Epithelial cell of esophagus (primary cell): ENCODE results near the gene EGLN2.
A peak's percentile ranks its signal among the peaks of the same experiment; 100 is the strongest.
"Not testable (repeated sequence)": the region's sequence is repeated elsewhere in the genome, so short reads cannot be mapped to it uniquely, and the experiment has no call there.

Experiments used
- DNase-seq: peaks from one replicate; pipeline ENCODE4 v3.0.0; 2010; ENCODE audit warnings: low read depth
- H3K4me3 ChIP-seq: 2 replicates; pipeline ENCODE4 v1.5.1; 2011; ENCODE audit warnings: mild to moderate bottlenecking, low read length, control low read depth
- CTCF ChIP-seq: IDR thresholded peaks from 2 replicates; pipeline ENCODE4 v1.5.1; 2011; ENCODE audit warnings: low read depth, mild to moderate bottlenecking, low read length, control low read depth, inconsistent platforms; ENCODE audit not compliant: insufficient read depth; ENCODE audit errors: missing control alignments

Gene EGLN2

DNA sequence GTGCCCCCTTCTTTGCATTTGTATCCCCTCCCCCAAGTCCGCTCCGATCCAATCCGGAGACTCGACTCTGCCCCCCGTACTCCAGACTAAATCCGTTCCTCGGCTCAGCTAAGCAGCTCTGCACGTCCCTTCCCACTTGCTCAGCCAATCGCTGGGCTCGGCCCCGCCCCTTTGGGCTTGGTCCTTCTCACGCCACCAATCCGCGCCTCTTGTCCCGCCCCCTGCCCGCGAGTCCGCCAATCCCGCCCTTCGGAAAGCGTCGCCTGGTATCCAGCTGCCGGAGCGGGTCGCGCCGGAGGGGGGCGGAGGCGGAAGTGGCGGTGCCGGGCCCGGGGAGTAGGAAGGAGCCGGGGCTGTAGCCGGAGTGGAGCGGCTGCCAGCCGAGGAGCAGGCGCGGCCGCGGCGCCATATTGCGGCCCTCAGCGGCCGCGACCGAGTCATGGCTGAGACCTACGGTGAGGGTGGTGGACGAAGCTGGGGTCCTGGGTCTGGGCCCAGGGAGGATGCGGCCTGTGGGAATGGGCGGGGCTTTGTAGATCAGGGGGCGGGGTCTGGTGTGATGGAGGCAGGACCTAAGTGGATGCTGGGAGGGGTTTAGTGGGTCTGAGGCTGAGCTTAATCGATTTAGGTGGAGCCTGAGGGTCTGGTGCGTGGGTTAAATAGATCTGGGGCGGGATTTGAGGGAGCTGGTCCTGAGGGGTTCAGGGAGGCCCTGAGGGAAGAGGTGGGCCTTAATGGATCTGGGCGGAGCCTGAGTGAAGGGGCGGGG lies 20.9 kb upstream of the EGLN2 start, which contains the start of gene RAB4B:
TSS of gene RAB4B (plus strand) at position 311 of the 769 bp plus-strand sequence. CDS start at position 440, 129 bp downstream.
- TF ChIP-seq CTCF: no peak
- peak within 1 kb of the TSS; percentile 74 for H3K4me3 ChIP-seq
- DNase-seq: peak; percentile 100

DNA sequence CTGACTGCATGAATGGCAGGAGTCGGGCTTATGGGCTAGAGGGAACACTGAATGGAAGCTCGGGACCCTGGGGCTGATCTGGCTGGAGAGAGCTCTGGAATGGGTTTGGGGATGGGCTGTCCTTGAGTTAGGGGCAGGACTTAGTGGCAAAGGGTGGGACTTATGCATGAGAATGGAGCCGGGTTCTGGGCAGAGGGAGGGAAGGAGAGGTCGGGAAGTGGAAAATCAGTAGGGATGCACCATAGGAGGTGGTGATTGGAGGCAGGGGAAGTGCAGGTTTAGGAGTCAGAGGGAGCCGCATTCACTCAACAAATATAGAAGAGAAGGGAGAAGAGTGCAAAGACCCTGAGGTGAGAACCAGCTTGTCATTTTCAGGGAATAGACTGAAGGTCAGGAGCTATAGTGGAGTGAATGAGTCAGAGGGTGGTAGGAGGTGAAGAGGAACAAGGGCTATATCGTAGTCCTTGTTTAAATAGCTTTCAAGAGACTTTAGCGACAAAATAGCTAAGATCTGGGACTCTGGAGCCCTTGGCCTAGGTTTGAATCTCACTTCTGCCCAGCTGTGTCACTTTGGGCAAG lies 20.2 kb upstream of the EGLN2 start:
- no peak for TF ChIP-seq CTCF
- peak overlapping the region; percentile 74 for H3K4me3 ChIP-seq
- DNase-seq: no peak

DNA sequence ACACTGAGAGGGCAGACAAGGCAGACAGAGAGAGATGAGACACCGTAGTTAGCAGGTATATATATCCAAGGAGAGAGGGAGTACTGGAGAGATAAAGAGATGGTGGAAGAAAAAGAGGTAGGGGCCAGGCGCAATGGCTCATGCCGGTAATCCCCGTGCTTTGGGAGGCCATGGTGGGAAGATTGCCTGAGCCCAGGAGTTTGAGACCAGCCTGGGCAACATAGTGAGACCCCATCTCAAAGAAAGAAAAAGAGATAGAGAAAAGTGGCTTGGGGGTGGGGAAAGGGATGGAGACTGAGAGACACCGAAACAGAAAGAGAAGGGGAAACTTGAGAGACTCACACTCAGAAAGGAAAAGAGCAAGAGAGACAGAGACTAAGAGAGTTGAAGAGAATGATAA lies 18.4 kb upstream of the EGLN2 start:
- H3K4me3 ChIP-seq: no peak overlapping the region
- TF ChIP-seq CTCF: no peak
- no peak for DNase-seq

- DNase-seq: no peak
- TF ChIP-seq CTCF: no peak
- no peak overlapping the region for H3K4me3 ChIP-seq
These were observed 17.9 kb upstream of the EGLN2 start for GRCh38 chr19:40781140-40781539.

DNA sequence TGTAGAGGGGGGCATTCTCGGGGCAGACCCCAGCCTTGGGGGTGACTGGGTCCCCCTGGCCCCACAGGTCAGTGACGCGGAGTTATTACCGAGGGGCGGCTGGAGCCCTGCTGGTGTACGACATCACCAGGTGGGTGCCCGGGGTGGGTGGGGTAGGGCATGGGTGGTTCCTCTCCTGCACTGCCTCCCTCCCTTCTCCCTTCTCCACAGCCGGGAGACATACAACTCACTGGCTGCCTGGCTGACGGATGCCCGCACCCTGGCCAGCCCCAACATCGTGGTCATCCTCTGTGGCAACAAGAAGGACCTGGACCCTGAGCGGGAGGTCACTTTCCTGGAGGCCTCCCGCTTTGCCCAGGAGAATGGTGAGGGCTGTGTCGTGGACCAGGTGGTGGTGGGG lies 15.3 kb upstream of the EGLN2 start:
- TF ChIP-seq CTCF: no peak
- H3K4me3 ChIP-seq: no peak overlapping the region
- DNase-seq: no peak

GRCh38 chr19:40784146-40784545 lies 14.8 kb upstream of the EGLN2 start:
- not testable (repeated sequence) for H3K4me3 ChIP-seq, DNase-seq

- no peak for TF ChIP-seq CTCF
- no peak overlapping the region for H3K4me3 ChIP-seq
- DNase-seq: no peak
These were observed 13.5 kb upstream of the EGLN2 start for GRCh38 chr19:40785526-40785925.
